Left kidney (tissue), 2 donors: ENCODE measurements around the gene NINJ1. TPM values are rescaled to one million over a fixed set of nuclear protein-coding genes. Genes with fewer than 3 reads are reported as not detected.
"Not testable (repeated sequence)": the region's sequence is repeated elsewhere in the genome, so short reads cannot be mapped to it uniquely, and the experiment has no call there.

Experiments
- DNase-seq: peaks from one replicate; pipeline ENCODE4 v3.0.0-alpha.2; 2013
- polyA plus RNA-seq: library from polyadenylated mRNA; unstranded; fragments of 120-200 nt; gene quantifications from one replicate; pipeline ENCODE4 v1.2.1, GENCODE V29; 2013; ENCODE audit not compliant: insufficient read length

Gene NINJ1
- polyA plus RNA-seq, 1 donor = 33.6 TPM

DNA sequence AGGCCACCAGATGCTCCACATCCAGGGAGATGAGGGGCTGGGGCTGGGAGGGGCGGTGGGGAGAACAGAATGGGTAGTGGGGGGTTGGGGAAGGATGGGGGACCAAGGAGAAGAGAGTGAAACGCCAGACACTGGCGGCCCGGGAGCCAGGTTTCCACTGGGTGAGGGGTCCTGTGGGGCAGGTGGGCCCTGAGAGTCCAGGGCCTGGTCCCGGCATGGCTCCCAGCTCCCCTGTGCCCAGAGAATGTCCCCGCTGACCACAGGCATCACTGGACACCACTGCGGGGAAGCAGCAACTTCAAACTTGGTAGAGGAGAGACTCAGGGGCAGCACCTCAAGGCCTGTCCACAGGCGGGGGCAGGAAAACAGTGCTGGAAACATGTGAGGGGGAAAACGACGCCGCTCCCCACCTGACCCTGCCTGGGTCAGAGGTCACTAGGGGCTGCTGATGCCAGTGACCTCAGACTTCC lies 13.2 kb downstream of the NINJ1 start:
- DNase-seq = no peak

DNA sequence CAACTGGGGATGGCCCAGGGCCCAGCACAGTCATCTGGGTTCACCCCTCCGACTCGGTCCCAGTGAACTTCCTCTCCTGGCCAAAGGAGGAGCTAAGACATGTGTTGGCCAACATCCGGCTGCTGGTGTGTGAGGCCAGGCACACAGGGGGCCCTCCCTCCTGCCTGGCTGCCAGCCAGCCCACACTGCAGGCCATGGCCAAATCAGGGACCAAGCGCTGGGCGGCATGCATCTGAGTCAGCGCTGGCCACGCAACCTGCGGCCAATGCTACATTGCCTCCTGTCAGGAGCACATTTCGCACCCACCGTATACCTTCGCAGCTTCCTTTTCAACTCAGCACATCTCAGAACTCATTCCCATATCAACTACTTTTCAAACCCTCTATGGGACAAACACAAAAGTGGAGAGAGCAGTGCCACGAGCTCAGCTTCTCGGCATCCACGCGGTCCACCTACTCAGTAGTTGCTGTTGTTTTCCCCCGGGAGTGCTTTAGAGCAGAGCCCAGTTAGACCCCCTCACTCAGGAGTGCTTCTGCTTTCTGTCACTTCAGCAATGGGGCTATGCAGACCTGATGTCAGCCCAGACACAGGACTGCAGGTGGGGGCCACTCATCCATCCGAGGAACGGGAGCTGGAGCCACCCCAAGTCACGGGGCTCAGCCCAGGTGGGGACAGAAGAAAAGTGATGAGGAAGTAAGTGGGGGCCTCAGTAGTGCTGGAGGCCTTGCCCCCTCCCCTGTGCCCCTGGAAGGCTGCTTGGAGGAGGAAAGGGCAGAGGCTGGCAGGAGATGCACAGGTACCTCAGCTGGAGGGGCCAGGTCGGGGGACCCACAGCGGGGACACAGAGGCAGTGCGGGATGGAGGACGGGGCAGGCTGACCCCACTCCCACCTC lies 13.9 kb downstream of the NINJ1 start:
- DNase-seq = no peak

DNA sequence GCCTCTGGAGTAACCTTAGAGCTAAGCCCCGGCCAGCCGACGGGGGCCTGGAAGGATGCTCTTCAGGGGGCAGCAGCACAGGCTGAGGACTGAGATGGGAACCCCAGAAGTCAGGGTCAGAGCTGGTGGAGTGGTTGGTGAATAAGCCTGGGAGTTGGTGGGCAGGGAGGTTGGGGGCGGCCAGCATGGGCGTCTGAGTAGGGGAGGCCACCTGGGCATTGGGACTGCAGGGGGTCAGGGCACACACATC lies 14.4 kb downstream of the NINJ1 start:
- DNase-seq = no peak

DNA sequence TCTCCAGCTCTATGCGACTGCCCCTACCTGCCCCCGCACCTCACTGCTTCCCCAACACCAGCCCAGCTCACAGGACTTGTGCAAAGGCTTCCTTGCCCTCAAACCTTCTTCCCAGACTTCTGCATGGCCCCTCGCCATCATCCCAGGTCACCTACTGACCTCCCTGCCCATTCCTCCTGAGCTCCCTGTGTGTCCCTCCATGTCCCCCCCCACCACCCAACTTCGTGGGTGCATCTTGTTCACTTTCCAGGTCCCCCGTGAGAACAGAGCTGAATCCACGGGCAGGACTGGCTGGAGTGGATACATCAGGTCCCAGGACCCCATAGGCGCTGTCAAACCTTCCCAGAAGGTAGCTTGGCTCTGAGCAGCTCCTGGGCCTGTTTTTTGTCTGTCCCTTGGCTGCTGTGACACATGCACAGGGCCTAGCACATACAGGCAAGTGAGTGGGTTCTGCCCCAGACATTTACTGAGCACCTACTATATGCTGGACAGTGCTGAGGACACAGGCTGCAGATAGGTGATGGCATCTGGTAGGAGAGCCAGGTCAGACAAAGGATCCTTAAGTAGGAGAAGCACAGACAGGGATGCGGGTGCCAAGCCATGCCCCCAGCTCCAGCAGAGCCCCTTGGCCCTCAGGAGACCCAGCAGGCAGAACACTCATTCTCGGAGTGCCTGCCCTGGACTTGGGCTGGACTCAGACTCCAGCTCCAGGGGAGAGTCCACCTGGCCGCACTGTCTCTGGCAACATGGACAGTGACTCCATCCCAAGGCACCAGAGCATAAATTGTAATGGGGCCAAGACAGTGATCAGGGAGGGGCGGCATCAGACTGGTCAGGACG lies 15.0 kb downstream of the NINJ1 start:
- no peak for DNase-seq

DNA sequence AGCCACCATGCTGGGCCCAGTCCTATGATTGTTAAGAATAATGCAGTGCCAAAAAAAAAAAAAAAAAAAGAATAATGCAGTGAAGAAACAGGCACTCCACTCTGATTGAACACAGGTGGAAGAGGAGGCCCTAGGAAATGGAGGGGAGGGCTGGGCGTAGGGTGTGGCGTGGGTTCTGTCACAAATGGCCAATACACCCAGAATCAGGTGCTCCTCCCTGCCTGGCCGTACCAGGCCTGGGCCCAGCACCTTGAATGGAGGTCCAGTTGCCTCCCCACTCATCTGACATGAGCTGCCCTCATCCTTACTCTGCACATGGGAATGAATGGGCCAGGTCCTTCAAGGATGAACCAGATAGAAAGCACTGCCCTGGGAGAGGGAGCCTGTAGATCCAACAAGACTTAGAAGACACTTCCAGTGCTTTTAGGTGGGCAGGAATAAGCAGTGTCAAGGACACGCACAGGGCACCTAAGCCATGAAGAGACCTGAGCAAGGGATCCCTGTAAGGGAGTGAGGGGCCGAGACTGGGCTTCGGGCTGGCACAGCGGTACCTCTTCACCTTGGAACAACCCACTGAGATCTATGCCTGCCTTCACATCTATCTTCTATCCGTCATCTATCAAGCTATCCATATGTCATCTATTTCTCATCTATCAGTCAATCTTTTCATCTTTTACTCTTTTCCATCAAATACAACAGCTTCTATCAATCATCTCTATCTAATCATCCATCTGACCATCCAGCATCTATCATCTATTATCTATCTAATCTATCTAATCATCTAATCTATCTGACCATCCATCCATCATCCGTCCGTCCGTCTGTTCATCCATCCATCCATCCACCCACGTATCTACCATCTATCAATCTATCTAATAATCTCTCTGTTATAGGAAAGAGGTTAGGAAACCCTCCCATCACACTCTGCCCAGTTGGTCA lies 15.9 kb downstream of the NINJ1 start:
- DNase-seq = no peak

DNA sequence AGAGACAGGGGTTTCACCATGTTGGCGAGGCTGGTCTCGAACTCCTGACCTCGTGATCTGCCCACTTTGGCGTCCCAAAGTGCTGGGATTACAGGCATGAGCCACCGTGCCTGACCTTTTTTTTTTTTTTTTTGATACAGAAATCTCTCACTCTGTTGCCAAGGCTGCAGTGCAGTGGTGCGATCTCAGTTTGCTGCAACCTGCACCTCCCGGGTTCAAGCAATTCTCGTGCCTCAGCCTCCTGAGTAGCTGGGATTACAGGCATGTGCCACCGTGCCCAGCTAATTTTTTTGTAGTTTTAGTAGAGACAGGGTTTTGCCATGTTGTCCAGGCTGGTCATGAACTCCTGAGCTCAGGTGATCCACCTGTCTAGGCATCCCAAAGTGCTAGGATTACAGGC lies 16.5 kb downstream of the NINJ1 start:
- not testable (repeated sequence) for DNase-seq

DNA sequence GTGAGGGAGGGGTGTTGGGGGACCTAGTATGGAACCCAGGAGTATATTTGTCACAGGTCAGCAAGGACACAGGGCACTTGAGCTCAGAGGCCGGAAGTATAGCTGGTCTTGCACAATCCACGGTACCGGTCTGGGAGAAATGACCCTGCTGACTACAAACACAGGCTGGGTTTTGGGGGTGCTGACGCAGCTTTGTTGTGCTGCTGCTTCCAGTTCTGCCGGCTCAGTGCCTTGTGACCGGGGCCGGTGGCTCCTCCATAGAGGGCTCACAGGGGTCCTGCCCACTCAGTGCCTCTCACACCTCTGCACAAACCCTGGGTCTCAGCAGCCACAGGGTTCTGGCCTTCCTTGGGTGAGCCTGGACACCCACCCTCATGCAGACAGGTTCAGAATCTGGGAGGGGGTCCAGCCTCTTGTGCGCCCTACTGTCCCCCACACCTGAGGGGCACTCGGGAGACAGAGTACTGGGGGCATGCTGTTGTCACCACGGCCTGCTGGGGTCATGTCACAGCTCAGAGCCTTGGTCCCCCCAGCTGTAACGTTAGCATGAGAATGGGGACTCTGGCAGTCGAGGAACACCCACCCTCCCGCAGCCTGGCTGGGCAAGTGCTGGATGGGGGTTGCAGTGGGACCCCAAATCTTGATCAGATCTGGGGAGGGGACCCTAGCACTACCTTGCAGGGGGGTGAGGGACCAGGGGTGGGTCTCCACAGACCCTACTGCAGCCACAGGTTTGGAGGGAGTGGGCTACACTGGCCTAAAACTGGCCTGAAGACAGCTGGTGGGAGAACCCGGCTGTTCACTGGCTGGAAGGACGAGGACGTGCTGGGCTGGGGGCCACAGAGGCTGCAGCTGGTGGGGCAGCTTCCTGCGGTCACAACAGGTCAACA lies 17.7 kb downstream of the NINJ1 start:
- DNase-seq = no peak

DNA sequence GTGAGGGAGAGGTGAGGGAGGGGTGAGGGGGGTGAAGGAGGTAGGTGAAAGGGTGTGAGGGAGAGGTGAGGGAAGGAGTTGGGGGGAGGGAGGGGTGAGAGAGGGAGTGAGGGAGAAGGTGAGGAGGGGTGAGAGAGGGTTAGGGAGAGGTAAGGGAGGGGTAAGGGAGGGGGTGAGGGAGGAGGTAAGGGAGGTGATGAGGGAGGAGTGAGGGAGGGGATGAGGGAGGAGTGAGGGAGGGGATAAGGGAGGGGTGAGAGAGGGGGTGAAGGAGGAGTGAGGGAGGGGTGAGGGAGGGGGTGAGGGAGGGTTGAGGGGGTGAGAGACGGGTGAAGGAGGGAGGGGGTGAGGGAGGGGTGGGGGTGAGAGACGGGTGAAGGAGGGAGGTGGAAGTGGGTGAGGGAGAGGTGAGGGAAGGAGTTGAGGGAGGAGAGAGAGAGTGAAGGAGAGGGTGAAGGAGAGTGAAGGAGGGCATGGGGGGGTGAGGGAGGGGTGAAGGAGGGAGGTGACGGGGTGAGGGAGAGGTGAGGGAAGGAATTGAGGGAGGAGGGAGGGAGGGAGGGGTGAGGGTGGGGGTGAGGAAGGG lies 18.5 kb downstream of the NINJ1 start:
- no peak for DNase-seq

DNA sequence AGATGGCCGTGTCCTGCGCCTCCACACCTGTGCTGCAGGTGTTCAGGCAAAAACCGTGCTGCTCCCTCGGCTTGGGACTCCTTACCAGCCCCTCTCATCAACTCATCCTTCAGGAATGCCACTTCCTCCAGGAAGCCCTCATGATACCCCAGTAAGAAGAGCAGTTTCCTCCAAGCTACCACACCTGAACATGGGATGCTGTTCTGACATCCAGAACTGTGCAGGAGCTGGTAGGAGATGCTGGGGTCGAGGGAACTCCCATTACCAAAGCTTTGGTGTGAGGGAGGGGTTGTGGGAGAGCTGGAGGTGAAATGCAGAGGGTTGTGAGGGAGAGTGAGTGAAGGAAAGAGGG lies 19.1 kb downstream of the NINJ1 start:
- DNase-seq = no peak

DNA sequence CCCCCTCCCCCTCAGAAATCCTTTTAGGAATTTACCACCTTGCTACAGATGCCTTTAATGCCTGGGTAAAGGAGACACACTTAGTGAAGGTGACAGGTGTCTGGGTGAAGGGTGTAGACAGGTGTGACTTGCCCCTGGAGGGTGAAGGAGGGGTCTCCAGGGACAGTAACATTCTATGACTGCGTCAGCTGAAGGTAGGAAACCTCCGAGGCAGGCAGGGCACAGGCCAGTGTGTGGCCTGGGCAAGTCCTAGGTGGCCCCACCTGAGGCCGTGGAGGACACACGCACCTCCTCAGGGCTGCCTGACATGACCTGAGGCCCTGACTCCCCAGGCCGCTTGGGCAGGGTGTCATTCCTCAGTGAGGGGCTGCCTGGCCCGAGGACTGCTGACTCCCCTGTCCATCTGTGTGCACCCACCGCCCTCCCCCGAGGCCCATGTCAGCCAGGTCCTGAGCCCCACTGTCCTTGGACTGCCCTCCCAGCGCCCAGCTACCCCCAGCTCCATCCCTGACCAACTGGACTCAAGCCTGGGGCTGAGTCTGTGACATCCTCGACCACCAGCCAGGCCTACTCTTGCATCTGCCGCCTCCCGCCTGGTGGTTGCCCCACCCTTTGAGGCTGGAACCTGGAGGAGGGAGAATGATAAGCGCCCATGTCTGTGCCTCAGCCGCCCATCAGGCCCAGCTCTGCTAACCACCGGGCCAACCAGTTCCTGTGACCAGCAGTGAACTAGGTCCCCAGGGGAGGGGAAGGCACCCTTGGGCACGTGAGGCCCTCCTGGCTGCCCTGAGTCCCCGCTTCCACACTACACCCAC lies 19.7 kb downstream of the NINJ1 start:
- no peak for DNase-seq

DNA sequence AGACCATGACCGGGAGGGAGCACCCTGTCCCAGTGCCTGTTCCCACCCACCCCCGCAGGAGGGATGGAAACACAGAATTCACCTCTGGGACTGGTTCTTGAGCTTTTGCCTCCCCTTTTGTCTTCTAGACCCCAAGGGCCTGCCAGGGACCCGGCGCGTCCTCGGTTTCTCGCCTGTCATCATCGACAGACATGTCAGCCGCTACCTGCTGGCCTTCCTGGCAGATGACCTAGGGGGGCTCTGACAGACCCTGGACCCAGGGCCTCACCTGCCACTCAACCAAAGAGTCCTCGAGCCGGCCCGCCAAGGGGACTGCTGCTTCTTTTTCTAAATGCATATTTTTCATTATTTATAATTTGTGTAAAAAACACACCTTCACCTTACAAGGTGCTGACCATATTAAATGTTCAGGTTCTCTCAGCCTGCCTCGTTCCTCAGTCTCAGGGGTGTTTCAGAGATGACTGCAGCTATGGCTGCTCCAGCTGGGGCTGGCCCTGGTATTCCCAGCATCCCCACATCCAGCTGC lies 21.1 kb downstream of the NINJ1 start:
- DNase-seq = no peak

DNA sequence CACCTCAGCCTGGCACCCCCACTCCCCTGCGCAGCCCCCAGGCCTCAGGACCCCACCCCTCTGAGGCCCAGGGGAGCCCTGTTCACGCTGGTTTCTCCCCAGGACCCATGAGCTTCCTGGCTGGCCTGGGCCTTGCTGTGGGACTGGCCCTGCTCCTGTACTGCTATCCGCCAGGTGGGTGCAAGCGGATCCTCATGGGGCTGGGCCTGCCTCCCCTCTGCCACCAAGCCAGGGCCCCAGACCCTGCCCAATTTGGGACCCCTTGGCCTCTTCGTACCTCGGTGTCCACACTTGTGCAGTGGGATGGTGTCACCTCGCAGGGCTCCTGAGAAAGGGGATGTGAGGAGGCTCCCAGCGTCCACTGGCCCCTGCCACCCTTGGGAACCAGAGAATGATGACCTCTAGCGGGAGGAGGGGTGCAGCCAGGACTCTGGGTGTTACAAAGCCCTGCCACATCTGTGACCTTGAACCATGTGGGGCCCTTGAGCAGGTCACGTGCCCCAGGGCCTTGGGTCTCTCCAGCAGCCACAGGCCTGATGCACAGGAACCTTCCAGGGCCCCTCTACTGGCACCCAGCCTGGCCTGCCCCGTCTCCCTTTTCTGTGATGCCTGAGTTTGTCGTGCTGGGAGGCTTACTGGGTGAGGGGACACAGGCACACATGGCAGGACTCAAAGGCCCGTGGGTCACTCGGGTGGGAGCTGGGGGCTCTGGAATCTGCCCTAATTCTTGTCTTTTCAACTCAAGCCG lies 21.8 kb downstream of the NINJ1 start:
- DNase-seq = no peak

DNA sequence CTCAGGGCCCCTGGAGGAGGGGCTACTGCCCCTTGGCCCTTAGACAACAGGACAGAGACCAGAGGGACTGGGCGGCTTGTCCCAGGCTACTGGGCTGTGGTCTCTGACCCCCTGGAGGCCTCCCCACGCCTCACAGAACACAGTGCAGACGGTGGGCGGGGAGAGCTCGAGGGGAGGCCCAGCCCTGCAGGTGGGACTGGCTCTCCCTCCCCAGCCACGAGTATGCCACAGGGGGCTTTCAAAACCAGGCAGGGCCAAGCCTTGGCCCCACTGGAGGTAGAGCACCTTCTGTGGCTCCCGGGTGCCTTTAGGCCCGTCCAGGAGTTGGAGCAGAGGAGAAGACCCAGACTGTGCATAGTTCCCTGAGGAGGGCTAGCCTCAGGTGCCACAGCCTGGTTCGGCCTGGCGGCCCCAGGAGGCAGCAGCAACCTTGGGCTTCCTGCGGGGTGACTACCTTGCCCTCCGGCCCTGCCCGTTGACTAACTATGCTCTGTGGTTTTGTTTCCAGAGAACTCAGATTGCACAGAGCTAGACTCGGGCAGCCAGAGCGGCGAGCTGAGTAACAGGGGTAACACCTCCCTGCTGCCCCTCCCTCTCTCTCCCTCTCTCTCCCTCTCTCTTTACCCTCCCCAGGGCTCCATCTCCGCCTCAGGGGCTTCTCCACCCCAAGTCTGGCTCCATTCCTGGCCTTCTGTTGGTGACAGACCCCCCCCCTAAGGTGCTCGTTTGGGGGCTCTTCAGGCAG lies 22.5 kb downstream of the NINJ1 start:
- no peak for DNase-seq

DNA sequence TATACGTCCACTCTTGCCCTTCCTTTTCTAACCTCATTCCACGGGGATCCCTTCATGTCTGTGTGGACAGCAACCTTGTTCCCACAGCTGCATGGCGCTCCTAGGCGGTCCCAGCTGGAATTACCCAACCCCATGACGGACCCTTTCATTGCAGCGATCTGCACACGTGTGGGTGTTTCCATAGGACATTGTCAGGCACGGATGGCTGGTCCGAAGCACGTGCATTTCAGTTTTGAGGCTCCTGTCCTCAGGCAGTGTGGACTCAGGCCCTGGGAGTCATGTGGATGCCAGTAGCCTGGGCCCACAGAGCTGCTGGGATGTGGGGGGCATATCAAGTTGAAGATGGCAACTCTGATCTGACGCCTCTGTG lies 23.1 kb downstream of the NINJ1 start:
- no peak for DNase-seq

DNA sequence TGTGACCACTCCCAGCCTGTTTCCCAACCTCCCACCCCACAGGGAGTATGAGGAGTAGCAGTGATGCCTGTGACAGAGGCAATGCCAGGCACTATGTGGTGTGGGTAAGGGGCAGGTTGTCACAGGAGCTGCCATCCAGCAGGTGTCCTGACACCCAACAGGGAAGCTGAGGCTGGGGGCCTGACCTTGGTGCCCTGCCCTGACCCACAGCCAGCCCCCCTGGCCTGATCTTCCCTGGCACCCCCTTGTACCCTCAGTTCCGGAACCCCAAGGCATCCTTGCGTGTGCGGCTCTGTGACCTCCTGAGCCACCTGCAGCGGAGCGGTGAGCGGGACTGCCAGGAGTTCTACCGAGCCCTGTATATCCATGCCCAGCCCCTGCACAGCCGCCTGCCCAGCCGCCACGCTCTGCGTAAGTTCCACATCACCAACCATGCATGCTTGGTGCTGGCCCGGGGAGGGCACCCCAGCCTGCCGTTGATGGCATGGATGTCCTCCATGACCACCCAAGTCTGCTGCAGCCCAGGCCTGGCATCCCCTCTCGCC lies 23.7 kb downstream of the NINJ1 start:
- no peak for DNase-seq

DNA sequence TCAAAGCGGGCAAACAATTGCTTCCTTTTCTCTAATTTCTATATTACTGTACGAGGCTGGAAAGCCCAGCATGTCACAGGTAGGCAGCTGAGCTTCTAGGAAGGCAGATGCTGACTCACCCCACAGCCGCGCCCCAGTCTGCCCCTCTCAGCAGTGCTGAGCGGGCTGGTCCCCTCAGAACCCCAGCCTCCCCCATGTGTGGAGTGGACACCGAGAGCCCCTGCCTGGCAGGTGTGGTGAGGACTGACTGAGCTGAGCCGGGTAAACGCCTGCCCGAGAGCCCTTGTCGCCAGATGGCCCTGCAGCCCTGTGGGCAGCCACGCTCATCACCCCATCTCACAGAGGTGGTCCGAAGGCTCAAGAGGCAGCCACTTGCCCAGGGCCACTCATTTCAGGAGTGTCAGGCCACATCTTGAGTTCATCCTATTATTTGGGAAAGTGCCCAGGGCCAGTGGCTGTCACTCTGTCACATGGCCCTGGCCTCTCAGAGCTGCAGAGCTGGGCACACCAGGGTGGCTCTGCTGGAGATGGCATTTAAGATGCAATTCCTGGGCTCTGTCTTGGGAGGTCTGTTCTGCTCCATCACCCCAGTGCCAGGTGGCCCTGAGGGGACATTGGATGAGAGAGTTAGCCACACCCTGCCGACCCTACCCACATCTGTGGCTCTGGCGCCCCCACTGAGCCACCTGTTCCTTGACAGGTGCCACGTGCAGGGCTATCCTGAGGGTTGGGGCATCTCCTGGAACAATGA lies 25.6 kb downstream of the NINJ1 start:
- no peak for DNase-seq

DNA sequence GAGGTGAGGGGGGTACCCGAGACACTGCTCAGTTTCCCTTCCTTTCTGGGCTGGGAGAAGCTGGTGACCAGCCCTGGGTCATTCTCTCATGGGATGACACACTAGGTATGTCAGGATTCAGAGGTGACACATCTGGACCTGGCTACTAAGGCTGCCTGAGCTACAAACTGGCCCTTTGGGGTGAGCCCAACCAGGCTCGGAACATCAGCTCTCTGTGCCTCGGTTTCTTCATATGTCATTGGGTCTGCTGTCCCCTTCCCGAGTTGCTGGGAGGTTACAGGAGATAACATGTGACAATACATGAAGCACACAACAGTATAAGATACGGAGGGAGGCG lies 26.3 kb downstream of the NINJ1 start:
- no peak for DNase-seq
